T-helper 2 cell treated with Interferon-gamma antibody and Interleukin-4, amounts not matched to agents 100 ng/mL and 5 ng/mL, for 36 hours (primary cell): ENCODE data around the gene ADGRV1. TPM values are rescaled to one million over a fixed set of nuclear protein-coding genes. Genes with fewer than 3 reads are reported as not detected.

Source experiments
- intact Hi-C: fragments of 100-400 bp; cut with micrococcal nuclease; formaldehyde crosslinking; loops from one replicate; pipeline ENCODE4 v1.15.1; 2023
- total RNA-seq: library from RNA; stranded (reverse); gene quantifications from 2 replicates; pipeline ENCODE4 v1.2.3, GENCODE V29; 2022

The ADGRV1 gene
- total RNA-seq, 1 donor from 2014 or later = 0.02 TPM

- intact Hi-C loops = no loop called here
Measured at GRCh38 chr5:91092859-91093783, 534.5 kb downstream of the ADGRV1 start.

- intact Hi-C loops = no loop called here
Measured at GRCh38 chr5:91095313-91095712, 536.7 kb downstream of the ADGRV1 start.

DNA sequence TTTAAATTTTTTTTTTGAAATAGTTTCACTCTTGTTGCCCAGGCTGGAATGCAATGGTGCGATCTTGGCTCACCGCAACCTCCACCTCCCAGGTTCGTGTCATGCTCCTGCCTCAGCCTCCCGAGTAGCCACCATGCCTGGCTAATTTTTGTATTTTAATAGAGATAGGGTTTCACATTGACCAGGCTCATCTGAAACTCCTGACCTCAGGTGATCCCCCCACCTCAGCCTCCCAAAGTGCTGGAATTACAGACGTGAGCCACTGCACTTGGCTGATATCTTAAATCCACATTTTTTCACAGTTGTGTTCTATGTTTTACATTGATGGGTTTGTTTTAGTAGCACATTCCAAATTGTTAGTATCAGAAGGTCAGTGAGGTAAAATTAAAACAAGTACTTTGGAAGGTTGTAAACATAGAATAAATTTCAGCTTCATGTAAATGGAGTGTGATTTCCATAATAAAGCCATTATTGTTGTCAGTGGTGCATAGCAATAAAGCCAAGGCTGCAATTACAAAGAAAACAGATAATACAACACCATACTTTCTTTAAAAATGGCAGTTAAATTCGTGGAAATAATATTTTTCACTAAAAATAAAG lies 537.3 kb downstream of the ADGRV1 start:
- intact Hi-C loops = no loop called here

DNA sequence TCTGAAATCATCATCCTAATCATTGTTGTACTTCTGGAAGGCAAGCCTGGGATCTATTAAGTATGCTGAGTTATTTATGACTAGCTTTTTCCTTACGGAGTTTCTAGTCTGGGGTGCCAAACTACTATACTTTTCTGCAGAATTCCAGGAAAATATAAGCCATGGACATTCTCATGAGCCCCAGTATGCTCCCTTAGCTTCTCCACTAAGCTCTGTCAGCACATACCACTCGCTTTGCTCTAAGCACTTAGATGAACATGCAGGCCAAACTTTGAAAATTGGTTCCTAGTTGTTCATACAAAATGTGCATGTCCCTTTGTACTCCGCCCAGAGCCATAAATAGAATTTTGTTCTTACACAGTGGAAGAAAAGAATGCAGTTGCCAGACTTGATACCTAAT lies 539.9 kb downstream of the ADGRV1 start:
- intact Hi-C loops = no loop called here

DNA sequence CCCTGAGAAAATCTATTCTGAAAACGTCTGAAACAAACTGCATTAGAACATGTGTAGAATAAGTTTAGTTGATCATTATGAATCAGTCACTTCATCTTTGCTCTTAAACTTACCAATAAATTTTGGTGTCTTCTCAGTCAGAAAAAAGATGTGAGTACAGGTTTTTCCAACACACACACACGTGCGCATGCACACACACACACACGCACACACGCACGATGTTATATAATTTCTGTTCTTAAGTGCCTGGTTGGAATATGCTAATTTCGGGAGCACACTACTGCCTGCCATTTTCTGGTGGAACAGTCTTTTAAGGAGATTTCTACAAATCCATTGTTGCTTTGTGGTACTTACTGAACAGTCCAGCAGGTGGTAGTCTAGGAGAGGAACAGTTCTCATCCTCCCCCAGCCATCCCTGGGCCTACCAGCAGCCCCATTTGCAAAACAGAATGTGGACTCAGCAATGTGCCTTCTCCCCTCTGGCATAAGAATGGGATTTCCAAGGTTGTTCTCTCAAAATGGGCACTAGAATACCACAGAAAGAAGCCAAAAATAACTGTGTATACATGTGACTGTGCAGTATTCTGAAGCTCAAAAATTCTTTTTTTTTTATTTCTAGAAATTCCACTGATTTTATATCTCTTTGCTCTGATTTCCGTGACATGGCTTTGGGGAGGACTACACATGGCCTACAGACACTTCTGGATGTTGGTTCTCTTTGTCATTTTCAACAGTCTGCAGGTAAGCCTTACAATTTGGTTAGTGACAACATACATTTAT lies 543.2 kb downstream of the ADGRV1 start:
- intact Hi-C loops = loop anchor here (1.0 to 5.0 kb wide), 5 partner anchors 125 to 318 kb away; no protein-coding TSS in a partner anchor

GRCh38 chr5:91103353-91104061 lies 544.9 kb downstream of the ADGRV1 start:
- intact Hi-C loops = loop anchor here (5.0 kb wide), 2 partner anchors 171 to 236 kb away; no protein-coding TSS in a partner anchor

- intact Hi-C loops = loop anchor here (5.0 kb wide), 2 partner anchors 172 to 237 kb away; no protein-coding TSS in a partner anchor
Measured at GRCh38 chr5:91104062-91104448, 545.5 kb downstream of the ADGRV1 start.

DNA sequence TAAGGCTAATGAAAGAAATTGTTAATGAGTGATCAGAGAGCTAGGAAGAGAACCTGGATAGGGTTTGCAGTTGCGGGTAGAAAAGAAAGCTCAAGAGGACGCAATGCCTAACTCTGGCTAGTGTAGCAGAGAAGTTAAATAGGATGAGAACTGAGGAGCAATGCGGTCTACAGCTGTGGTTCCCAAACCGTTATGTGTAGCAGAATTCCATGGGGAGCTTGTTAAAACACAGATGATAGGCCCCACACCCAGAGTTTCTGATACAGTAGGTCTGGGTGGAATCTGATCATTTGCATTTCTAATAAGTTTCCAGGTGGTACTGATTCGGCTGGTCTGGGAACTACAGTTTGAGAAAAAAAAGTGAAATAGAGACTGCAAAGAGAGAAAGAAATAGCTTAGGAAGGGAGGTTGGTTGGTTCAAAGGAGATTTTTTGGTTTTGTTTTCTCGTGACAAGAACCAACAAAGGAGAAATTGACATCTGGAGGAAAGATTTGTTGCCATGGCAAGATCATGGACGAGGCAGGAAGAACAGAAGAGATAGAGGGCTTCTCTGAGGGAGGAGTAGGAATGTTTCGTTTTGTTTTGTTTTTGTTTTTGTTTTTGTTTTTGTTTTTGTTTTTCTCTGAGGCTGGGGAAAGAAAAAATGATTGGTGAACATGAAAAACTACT lies 548.4 kb downstream of the ADGRV1 start:
- intact Hi-C loops = no loop called here

GRCh38 chr5:91109634-91110033 lies 551.0 kb downstream of the ADGRV1 start:
- intact Hi-C loops = no loop called here

DNA sequence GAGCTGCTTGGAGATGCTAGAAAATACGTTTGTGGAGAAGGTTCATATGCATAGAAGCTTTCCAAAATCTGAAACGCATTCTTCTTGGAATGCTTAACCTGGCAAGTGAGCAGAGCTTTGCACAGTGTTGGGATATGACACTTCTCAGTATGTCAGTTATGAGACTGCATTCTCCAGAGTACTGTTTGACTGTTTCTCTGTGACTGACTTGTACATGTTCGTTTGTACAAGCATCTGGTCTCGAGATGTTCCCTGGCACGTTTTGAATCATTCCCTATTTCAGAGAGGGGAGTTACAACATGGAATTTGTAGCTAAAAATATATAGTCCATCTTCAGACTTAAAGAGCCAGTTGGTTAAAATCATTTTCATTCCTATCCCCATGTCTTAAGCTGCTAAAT lies 552.1 kb downstream of the ADGRV1 start:
- intact Hi-C loops = no loop called here

- intact Hi-C loops = no loop called here
Measured at GRCh38 chr5:91111473-91112238, 553.1 kb downstream of the ADGRV1 start.

DNA sequence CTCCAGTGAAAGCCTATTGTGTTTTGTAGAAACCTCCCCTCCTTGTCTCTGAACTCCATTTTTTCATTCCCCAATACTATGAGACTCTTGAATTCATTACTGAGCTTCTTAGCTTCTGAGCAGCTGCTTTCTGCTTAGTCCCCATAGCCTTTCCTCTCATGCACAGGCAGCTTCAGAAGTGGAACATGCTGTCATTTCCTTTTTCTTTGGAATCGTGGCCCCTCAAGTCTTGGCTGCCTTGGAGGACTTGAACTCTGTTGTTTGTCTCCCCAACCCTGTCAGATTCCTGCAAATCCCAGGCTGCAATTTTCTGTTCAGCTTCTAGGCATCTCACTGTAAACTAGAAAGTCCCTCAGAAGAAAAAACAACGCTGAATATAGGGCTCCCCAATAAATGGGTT lies 556.1 kb downstream of the ADGRV1 start:
- intact Hi-C loops = no loop called here

GRCh38 chr5:91118354-91118753 lies 559.8 kb downstream of the ADGRV1 start:
- intact Hi-C loops = no loop called here

GRCh38 chr5:91118796-91119195 lies 560.2 kb downstream of the ADGRV1 start:
- intact Hi-C loops = no loop called here

DNA sequence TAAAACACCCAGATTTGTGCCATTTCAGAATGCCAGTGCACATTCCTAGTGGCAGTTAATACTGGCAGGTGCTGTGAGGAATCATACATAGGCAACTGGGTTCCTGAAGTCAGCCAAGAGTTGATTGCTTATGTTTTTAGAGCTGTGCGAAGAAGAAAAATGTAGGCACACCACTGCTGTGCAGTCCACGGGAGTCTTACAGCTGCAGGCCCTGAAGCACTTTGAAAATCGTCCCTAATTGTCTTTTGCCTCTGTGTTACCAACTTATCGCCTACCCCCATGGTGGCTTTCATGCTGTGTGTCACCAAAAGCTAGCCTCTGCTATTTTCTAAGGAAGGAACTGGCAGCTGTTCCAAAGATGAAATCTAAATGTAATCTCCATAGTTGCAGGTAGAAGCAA lies 560.6 kb downstream of the ADGRV1 start:
- intact Hi-C loops = no loop called here

DNA sequence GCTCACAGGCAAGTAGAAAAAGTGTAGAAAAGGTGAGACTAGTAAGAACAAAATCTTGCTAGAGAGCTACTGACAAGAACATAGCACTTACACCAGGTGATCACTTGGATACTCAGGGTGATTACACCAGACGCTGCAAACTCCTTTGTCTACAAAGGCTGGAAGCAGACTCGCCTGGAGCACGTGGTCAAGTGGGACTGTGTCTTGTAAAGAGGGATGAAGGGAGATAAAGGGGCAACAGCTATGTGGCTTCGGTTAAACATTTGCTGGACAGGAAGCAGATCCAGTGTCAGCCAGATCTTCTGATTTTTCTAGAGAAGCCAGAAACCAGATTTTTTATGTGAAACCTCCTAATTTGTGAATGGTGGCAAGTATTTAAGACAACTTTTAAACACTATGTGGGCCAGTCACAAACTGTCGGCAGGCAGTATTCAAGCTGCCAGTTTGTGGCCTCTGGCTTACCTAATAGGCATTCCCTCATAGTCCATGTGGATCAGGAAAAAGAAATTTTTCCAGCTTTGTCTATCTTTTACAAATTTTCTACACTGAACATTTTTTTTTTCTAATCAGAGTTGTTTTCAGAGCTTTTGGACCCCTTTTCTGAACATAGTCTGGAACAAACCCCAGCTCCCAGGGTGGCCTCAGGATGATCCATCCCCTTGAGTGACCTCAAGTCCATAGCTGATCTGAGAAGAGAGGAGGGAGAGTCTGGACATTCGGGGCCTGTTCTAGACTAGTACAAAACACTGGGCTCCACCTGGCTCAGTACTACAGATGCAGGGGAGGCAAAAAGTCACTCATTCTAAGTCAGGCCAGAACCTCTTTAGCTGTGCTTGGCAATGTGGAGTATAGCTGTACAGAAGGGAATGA lies 561.6 kb downstream of the ADGRV1 start:
- intact Hi-C loops = no loop called here

GRCh38 chr5:91121347-91121993 lies 562.9 kb downstream of the ADGRV1 start:
- intact Hi-C loops = no loop called here

DNA sequence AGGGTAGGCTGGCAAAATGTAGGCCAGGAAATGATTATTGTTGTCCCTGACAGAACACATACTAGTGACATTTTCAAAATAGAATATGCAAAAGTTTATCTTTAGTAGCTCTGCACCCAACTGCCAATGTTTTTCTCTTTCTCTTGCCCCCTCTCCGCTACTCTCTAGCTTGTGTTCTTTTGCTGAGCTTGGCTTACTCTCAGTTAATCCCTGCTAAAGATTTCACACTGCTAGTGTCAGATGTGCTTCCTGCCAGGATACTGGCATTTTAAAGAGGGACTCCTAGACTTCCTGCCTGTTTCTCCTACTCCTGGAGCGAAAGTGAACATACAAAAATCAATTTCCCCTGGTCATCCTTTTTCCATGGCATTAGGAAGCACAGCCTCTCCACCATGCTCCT lies 564.1 kb downstream of the ADGRV1 start:
- intact Hi-C loops = no loop called here
